SK-N-MC (cell line): ENCODE data around the gene COG5.

Source experiments
- EZH2 ChIP-seq: fragments of 200-600 bp; sonication (generic); IDR thresholded peaks from one replicate; pipeline ENCODE4 v1.6.1; 2017; ENCODE audit warnings: antibody characterized with exemption
- POLR2AphosphoS5 ChIP-seq: IDR thresholded peaks from 2 replicates; pipeline ENCODE4 v1.6.1; 2012; ENCODE audit warnings: mild to moderate bottlenecking, low read depth, low read length, borderline replicate concordance

DNA sequence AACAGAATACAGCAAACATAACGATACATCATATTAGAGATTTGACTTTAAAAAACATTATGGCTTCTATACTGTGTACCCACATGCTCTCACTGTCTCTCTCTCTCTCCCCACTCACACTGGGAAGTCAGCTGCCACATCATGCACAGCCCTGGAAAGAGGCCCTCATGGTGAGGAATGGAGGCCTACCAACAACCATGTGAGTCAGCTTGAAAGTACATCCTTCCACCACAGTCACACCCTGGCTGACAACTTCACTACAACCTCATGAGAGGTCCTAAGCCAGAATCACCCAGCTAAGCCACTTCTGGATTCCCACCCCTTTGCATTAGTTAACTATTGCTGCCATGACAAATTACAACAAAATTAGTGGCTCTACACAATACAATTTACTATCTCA is 117.2 kb downstream of the COG5 start:
- TF ChIP-seq EZH2 (no peak), POLR2AphosphoS5 (no peak)
